GF-D8 (cell line): Measurements from ENCODE around the gene ARMH4.

Experiments used
- DNase-seq: peaks from one replicate; lab custom pipeline; 2025; lab: John Stamatoyannopoulos, UW

ARMH4 gene

GRCh38 chr14:58027904-58028303 is 124.1 kb downstream of the ARMH4 start:
- DNase-seq = no peak

GRCh38 chr14:58026967-58027366 is 125.0 kb downstream of the ARMH4 start:
- no peak for DNase-seq

GRCh38 chr14:58026219-58026618 is 125.8 kb downstream of the ARMH4 start:
- DNase-seq = no peak

- no peak for DNase-seq
Measured at GRCh38 chr14:58014778-58015177, 137.2 kb downstream of the ARMH4 start.

- DNase-seq = no peak
Measured at GRCh38 chr14:58002618-58003017, 149.4 kb downstream of the ARMH4 start.

- DNase-seq = no peak
Measured at GRCh38 chr14:57999979-58000378, 152.0 kb downstream of the ARMH4 start.

GRCh38 chr14:57999471-57999870 is 152.5 kb downstream of the ARMH4 start:
- DNase-seq = no peak

GRCh38 chr14:57998766-57999165 is 153.2 kb downstream of the ARMH4 start:
- DNase-seq = no peak

- no peak for DNase-seq
Measured at GRCh38 chr14:57991353-57991752, 160.7 kb downstream of the ARMH4 start.

GRCh38 chr14:57988445-57988844 is 163.6 kb downstream of the ARMH4 start:
- no peak for DNase-seq

- no peak for DNase-seq
Measured at GRCh38 chr14:57987596-57988300, 164.3 kb downstream of the ARMH4 start.

- DNase-seq = no peak
Measured at GRCh38 chr14:57987051-57987450, 165.0 kb downstream of the ARMH4 start.

- DNase-seq = no peak
Measured at GRCh38 chr14:57982804-57983634, 169.0 kb downstream of the ARMH4 start.

- no peak for DNase-seq
Measured at GRCh38 chr14:57981817-57982560, 170.0 kb downstream of the ARMH4 start.

GRCh38 chr14:57979376-57980048 is 172.5 kb downstream of the ARMH4 start:
- no peak for DNase-seq

- DNase-seq = no peak
Measured at GRCh38 chr14:57976701-57977100, 175.3 kb downstream of the ARMH4 start.

GRCh38 chr14:57974896-57975295 is 177.1 kb downstream of the ARMH4 start:
- DNase-seq = no peak

- no peak for DNase-seq
Measured at GRCh38 chr14:57970594-57970993, 181.4 kb downstream of the ARMH4 start.

- DNase-seq = no peak
Measured at GRCh38 chr14:57970175-57970574, 181.8 kb downstream of the ARMH4 start.

GRCh38 chr14:57963071-57963470 is 188.9 kb downstream of the ARMH4 start:
- no peak for DNase-seq

GRCh38 chr14:57962325-57963035 is 189.5 kb downstream of the ARMH4 start:
- DNase-seq = no peak

- DNase-seq = no peak
Measured at GRCh38 chr14:57961786-57962060, 190.3 kb downstream of the ARMH4 start.
